HG03139 (cell line): ENCODE data around the gene VEZT.

ENCODE experiments used
- ATAC-seq: cut with Tn5 transposase; IDR thresholded peaks from one replicate; pipeline ENCODE4 v1.9.1; 2021; ENCODE audit not compliant: unreplicated experiment

The VEZT gene

DNA sequence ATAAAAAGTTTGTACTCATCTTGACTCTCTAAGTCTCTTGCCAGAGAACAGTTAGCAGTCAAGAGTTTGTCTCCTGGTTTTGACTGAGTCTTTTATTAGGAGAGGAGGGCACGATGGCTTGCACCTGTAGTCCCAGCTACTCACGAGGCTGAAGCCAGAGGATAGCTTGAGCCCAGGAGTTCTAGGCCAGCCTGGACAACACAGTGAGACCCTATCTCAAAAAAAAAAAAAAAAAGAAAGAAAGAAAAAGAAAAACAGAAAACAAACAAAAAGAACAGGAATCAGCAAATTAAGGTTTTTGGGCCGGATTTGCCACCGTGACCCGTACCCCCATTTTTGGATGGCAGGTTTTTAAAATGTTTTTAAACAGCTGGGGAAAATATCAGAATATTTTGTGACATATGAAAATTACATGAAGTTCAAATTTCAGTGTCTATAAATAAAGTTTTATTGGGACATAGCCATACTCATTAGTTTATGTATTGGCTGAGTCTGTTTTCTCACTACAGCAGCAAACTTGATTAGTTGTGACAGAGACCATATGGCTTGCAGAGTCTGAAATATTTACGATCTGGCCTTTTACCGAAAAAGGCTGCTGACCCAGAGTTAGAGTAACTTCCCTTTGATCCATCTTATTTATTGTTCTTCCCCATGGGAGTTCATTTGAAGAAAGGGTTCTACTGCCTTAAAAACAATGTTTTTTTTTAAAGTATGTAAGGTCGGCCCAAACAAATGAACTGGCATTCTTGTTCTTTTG, 31.2 kb downstream of the VEZT start:
- ATAC-seq, result no peak

DNA sequence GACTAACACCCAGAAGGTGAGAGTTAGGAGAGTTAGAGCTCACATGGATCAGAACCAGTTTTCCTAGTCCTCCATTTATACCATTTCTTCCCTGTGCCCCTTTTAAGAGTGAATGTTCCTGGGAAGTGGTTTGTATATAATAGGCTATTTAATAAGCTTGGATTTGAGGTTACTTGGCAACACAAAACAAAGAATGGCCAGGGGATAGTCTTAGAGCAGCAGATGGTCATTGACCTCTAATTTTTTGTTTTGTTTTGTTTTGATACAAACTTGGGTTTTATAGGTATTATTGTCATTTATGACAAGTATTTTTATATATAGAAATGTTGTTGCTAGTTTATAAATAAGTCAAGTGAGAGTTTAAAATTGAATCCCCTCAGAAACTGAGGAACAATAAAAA, 35.8 kb downstream of the VEZT start:
- no peak for ATAC-seq

DNA sequence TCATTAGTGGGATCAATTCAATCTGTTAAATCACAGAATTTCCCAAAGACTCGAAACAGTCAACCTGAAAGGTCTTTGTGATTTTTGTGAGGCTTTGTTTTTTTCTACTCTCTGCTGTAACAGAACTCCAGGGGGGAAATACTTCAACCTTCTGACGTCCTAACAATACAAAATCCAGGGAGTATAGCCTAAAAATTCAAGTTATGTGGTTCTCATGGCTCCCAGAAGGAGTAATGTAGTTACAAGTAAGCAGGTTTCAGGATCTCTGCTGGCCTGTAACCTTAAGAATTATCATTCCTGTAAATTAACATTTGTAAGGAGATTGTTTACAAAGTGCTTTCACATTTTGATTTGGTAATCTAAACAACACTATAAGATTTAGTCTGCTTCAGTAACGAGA, 39.9 kb downstream of the VEZT start:
- no peak for ATAC-seq

DNA sequence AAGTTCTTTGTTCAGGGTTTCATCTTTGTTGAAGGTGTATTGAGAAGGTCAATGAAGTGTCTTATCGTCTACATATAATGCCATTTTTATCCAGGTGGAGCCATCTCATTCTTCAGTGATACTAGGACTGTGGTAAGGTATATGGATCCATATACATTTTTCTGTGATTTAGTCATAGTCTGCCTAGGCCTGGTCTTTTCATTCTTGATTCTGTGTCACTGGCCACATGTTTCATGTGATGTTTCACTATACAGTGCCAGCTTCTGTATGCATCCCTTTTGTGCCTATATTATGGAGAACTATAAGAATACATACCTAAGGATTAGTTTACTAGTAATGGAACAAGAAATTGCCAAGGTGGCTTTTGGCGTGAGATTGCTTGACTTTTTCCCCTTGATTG, 40.5 kb downstream of the VEZT start:
- no peak for ATAC-seq

DNA sequence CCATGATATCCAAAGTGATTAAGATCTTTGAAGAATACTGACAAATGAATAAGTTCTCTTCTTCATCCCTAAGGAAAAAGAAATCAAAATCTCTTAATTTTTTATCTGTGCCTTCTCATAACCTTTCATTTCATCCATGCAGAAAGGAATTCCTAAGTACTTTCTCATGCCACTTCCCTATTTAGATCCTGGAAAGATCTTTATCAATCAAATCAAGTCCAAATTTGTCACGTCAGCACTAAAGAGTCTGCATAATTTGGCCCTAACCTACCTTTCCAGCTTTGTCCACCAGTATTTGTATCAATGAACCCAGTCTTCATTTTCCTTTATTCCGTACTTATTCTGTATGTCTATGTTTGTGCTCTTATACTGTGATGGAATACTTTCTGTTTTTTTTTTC, 41.2 kb downstream of the VEZT start:
- no peak for ATAC-seq

DNA sequence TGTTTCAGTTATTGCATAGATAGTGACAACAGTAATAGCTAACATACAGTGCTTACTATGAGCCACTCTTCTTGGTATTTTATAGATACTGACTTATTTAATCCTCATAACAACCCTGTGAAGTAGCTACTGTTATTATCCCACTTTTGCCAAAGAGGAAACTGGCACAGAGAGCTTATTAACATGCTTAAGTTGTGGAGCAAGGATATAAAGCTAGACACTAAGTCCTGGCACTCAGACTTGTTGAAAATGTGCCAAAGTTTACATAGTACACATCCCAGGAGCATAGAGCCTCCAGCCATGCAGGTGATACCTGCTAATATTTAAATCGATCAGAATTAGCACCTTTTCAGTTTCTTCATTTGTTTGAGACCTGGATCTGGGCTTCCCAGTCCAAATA, 41.8 kb downstream of the VEZT start:
- no peak for ATAC-seq

DNA sequence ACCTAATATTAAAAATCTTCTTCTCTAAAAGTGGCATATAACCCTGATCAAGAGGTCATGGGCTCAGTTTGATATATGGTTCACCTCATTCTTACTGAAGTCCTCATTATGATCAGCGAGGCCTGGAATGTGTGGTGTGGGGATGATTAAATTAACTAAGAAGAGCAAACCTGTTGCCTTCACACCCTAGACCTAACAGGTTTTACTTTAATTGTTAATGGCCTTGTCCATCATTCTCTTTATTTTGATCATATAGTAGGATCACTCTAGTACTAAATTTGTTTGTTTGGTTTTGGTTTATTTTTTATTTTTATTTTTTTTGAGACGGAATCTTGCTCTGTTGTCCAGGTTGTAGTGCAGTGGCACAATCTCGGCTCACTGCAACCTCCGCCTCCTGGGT, 43.5 kb downstream of the VEZT start:
- ATAC-seq, result no peak

DNA sequence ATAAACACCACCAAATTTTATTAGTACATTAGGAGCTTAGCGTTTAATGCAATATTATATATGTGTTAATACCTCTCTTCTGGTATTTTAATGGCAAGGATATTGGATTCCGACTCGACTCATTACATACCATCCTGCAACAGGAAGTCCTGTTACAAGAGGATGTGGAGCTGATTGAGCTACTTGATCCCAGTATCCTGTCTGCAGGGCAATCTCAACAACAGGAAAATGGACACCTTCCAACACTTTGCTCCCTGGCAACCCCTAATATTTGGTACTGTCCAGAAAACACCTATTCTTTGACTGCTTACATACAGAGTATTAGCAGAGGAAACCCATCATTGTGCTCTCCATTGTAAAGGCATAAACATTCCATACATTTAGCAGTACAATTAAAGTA, 45.2 kb downstream of the VEZT start:
- ATAC-seq, result no peak

DNA sequence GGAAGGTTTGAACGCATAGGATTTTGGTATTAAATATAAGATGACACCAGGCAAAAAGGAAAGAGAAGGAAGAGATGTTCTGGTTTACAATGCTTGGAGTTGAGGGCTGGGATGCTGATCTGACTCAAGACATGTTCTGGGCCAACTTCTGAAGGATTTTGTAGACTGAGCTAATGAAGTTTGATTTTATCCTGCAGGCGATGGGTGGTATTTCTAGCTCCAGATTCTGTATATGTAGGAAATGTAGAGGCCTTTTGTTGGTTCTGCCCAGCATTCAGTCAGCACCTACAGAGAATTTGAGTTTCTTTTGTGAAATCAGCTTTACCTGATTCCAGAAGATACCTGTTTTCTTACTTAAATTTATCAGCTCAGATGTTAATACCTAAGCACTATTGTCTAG, 48.2 kb downstream of the VEZT start:
- ATAC-seq, result no peak

DNA sequence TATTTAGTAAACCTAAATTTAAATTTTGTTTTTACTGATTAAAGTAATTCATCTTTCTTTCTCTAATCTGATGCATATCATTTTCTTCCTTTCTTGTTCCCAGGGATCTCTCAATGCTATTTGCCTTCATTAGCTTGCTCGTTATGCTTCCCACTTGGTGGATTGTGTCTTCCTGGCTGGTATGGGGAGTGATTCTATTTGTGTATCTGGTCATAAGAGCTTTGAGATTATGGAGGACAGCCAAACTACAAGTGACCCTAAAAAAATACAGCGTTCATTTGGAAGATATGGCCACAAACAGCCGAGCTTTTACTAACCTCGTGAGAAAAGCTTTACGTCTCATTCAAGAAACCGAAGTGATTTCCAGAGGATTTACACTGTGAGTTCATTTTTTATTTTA, 48.6 kb downstream of the VEZT start:
- ATAC-seq, result no peak

DNA sequence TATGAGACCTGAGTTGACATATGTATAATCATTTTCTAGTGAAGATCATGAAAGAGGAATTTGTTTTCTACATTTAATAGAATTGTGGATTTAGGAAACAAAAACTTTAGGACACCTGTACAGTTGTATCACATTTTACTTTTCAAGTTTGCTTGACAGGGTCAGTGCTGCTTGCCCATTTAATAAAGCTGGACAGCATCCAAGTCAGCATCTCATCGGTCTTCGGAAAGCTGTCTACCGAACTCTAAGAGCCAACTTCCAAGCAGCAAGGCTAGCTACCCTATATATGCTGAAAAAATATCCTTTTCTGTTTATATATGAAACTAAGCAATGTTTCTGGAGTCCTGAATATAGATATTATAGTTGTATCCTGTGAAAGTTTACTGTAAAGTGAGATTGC, 52.3 kb downstream of the VEZT start:
- no peak for ATAC-seq

DNA sequence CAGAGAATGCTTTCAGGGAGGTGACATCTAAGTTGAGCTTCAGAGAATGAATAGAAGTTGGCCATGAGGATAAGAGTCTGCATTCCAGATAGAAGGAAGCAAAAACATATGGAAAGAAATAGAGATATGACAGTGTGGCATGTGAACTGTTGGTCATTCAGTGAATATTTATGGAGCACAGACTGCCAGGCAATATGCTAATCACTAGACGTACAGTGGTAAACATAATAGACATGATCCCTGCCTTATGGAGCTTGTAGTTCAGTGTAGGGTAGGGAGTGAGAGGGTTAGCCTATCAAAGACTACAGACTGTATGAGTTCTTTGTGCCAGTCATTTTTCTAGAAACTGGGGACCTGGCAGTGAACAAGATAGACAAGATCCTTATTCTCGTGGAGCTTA, 53.9 kb downstream of the VEZT start:
- ATAC-seq, result no peak

DNA sequence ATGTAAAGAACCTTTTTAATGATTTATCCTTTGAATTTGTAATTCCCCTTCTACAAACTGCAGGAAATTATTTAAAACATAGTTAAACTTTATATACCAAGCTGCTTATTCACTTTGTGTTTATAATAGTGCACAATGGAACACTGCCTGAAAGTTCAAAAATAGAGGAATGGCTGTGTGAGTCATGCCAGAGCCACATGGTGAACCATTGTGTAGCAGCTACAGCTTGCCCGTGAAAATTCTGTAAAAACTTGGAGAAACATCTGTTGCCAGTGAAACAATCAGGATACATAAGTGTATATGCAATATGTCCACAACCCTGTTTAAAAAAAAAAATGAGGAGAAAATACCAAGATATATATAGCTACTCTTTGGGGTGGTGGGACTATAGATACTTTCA, 59.5 kb downstream of the VEZT start:
- ATAC-seq, result no peak

DNA sequence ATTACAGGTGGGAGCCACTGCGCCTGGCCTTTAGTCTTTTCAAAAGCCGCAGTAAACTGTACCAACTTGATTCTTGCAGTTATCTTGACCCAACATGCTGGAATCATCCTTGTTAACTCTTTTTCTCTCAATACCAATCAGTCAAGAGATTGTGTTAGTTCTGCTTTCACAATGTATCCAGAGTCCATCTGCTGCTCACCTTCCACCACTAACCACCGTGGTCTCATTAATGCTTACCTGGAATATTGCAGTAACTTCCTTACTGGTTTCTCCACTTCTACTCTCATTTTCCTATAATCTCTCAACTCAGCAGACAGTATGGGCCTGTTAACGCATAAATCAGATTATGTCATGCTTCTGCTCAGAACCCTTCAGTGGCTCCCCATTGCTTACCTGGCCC, 62.2 kb downstream of the VEZT start:
- no peak for ATAC-seq

DNA sequence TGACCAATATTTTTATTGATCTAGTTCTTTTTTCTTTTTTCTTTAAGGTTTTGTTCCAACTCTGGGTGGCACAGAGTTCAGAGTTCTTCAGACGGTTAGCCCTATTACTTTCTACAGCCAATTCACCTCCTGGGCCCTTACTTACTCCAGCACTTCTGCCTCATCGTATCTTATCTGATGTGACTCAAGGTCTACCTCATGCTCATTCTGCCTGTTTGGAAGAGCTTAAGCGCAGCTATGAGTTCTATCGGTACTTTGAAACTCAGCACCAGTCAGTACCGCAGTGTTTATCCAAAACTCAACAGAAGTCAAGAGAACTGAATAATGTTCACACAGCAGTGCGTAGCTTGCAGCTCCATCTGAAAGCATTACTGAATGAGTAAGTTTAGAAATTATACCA, 64.7 kb downstream of the VEZT start:
- no peak for ATAC-seq

DNA sequence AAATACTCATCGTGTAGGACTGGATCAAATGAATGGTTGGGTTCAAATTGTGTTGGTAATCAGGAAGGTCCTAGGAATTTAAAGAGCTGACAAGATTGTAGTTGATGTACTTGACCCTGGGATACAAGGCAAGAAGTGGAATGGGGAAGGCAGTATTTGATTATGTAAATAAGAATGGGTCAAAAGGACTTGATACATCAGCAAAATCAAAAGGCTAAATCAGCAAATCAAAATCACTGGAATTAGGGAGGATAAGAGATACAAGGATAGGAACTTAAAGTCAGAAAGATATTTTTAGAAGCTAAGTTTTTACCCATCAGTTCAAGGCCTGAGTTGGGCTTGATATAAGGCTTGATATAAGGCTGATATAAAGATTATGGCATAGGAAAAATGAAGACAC, 65.8 kb downstream of the VEZT start:
- ATAC-seq, result no peak

DNA sequence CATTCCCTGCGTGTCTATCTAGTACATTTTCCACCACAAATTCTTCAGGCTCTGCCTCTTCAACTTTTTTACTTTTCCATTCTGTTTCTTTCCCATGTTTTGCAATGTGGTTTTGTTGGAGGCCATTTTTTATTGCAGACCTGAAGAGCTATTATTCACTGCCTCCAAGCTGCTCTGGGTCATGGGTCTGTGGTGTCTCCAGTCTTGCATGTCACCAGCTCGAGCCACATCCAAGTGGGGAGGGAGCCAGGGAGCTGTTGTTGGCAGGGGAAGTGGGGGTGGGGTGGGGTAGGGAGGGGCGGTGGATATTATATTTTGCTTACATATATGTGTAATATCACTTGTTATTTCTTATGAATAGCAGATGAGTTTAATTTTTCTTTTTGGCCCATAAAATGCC, 69.1 kb downstream of the VEZT start:
- no peak for ATAC-seq

DNA sequence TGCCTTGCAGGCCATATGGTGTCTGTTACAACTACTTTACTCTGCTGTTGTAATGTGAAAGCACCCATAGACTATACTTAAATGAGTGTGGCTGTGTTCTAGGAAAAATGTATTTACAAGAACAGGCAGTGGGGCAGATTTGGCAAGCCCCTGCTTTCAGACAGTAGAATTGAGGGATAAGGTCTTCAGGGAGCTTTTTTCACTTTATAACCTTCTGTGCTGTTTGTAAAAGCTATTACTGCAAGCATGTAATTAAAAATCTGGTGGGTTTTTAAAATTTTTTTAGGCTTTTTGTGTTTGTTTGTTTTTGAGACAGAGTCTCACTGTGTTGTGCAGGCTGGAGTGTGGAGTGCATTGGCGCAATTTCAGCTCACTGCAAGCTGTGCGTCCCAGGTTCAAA, 73.9 kb downstream of the VEZT start:
- no peak for ATAC-seq

DNA sequence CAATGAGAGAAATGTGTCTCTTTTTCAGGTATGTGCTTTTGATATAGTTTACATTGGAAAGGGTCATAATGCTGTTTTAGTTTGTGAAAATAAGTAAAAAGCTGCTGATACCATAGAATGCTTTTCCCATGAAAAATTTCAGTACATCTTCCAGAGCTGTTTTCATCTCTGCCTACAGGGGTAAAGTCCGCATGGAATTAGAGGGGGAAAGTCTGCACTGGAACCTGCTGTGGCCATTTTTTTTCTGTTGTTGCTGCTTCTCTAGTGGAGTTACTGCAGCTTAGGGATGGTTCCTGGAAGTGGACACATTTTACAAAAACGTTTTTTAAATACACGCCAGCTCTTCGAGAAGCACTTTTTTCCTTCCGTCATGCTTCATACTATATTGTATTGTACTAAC, 81.3 kb downstream of the VEZT start:
- no peak for ATAC-seq

DNA sequence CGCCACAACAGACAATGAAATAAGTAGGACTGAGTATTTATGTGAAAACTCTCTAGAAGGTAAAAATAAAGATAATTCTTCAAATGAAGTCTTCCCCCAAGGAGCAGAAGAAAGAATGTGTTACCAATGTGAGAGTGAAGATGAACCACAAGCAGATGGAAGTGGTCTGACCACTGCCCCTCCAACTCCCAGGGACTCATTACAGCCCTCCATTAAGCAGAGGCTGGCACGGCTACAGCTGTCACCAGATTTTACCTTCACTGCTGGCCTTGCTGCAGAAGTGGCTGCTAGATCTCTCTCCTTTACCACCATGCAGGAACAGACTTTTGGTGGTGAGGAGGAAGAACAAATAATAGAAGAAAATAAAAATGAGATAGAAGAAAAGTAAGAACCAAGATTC, 82.7 kb downstream of the VEZT start:
- no peak for ATAC-seq

DNA sequence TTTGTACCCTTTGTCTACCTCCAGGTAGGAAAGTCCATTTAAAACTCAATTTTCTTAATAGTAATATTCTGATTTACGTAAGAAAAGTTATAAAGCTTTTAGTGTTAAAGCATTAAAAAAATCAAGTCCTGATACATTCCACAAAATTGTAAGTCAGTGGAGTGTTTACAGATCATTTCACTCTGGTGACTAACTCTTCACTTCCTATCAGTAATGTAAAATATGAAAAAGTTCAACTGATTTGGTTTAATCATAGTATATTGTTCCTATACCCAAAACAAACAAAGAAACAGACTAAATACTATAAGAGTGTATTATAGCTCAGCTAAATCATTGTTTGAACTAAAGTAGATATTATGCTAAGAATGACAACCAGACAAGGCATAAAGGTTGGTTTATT, 85.9 kb downstream of the VEZT start:
- no peak for ATAC-seq

DNA sequence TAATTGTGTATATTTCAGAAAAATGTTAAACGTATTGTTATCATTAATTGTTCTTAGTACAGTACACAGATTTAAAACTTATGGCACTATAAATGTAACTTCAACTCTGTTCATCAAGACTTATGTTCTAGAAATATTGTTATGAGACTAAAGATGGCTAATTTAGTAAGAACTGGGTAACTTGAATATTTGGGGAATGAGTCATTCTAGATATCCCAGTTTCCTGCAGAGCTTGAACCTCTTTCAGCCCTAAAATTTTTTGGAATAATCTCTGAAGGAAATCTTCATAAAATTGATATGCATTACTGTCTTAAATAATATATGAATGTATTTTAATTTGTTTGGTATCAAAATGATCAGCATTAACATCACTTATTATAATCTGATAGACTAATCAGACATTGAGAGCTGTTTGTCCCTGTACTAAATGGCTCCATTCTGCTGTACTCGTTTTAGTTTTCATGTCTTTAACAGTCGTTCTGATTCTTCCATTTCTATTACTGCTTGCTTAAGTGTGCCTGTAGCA, 87.1 kb downstream of the VEZT start:
- no peak for ATAC-seq

DNA sequence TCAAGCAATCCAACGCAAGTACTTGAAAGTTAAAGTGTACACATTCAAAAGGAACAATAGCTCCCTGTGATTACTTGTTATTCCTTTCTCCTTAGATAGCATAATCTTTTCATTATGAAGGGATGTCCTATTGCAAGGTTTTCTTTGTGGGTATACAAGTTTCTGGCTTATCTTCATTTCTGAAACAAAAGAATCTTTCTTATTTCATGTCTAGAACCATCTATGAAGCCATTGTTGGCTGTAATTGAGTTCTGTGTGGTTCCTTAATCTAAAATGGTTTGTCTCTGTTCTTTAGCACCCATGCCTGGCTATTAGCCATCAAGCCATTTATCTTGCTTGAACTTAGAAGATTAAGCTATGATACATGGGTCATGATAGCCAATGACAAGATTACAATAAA, 95.0 kb downstream of the VEZT start:
- no peak for ATAC-seq
